Nephron progenitor cell (in vitro differentiated cells): ENCODE measurements around the gene ALOX15.
"Not testable (repeated sequence)": the region's sequence is repeated elsewhere in the genome, so short reads cannot be mapped to it uniquely, and the experiment has no call there.

Experiments
- DNase-seq: peaks from one replicate; pipeline ENCODE4 v3.0.0; 2021
- H3K27ac Mint-ChIP-seq: 2 replicates; pipeline ENCODE4 v1.8.0; 2021; ENCODE audit warnings: mild to moderate bottlenecking, moderate library complexity, mixed read lengths
- H3K27me3 Mint-ChIP-seq: 2 replicates; pipeline ENCODE4 v1.8.0; 2021; ENCODE audit warnings: mild to moderate bottlenecking, low read depth, mixed read lengths; ENCODE audit not compliant: poor library complexity
- H3K36me3 Mint-ChIP-seq: 2 replicates; pipeline ENCODE4 v1.8.0; 2021; ENCODE audit warnings: low read depth, mixed read lengths
- H3K4me1 Mint-ChIP-seq: 2 replicates; pipeline ENCODE4 v1.8.0; 2021; ENCODE audit warnings: mixed read lengths
- H3K4me3 Mint-ChIP-seq: 2 replicates; pipeline ENCODE4 v1.8.0; 2021; ENCODE audit warnings: mild to moderate bottlenecking, moderate library complexity, mixed read lengths
- H3K9me3 Mint-ChIP-seq: 2 replicates; pipeline ENCODE4 v1.8.0; 2021; ENCODE audit warnings: mild to moderate bottlenecking, moderate library complexity, mixed read lengths
- CTCF ChIP-seq: fragments of 200-600 bp; sonication (generic); IDR thresholded peaks from 2 replicates; pipeline ENCODE4 v1.5.0; 2021; ENCODE audit warnings: antibody characterized with exemption

Gene ALOX15

DNA sequence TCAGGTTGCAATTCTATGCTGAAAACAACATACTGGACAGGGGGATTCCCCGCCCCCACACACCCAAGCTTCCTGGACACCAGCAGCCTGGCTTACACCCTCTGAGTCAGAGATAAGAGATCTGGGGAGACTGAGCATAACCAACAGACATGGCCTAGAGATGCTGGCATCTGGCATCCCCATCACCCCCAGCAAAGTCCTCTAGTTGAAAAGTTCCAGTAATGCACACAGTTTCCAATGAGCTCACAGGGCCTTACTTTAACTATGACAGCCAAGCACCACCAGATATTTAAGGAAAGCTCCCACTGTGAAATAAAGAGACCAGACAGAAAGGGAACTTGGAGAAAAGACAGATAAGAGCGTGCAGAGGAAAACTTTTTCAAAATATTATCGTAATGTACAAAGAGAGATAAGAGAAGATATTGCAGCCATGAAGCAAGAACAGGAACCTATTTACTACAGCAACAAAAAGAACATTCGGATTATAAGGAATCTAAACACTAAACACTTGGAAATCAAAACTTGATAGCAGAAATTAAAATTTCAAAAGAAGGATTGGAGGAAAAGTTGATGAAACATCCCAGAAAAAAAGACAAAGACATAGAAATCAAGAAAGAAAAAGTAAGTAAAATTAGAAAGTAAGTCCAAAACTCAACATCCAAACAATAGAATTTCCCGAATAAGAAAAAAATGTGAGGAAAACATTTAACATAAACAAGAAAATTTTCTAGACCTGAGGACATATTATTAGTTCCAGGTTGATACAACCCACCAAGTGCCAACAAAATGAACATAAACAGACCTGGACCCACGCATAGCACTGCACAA is 17.2 kb upstream of the ALOX15 start:
- Mint-ChIP-seq H3K27me3 (peaks cover 12% of the 10 kb centered on the region), H3K4me1 (no peaks in the 10 kb centered on the region), H3K36me3 (no peaks in the 10 kb centered on the region), H3K27ac (no peak overlapping the region), H3K4me3 (no peak overlapping the region), H3K9me3 (no peaks in the 10 kb centered on the region)
- no peak for TF ChIP-seq CTCF
- no peak for DNase-seq

GRCh38 chr17:4657678-4658077 is 16.2 kb upstream of the ALOX15 start:
- Mint-ChIP-seq H3K27me3 (peaks cover 14% of the 10 kb centered on the region), H3K4me3 (no peak overlapping the region), H3K9me3 (no peaks in the 10 kb centered on the region), H3K36me3 (no peaks in the 10 kb centered on the region), H3K27ac (no peak overlapping the region), H3K4me1 (no peaks in the 10 kb centered on the region)
- no peak for TF ChIP-seq CTCF
- DNase-seq: no peak

DNA sequence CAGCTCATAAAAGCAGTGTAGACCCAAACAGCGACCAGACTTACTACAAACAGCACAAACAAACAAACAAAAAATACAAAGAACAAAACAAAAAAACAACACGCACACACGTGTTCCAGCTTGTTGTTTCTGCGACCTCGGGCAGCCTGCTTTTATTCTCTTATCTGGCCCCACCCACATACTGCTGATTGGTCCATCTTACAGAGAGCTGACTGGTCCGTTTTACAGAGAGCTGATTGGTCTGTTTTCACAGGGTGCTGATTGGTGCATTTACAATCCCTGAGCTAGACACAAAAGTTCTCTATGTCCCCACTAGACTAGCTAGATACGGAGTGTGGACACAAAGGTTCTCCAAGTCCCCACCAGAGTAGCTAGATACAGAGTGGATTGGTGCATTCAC is 14.5 kb upstream of the ALOX15 start:
- not testable (repeated sequence) for DNase-seq, H3K9me3 Mint-ChIP-seq, H3K4me3 Mint-ChIP-seq, H3K36me3 Mint-ChIP-seq, H3K27ac Mint-ChIP-seq, H3K4me1 Mint-ChIP-seq
- peaks cover 18% of the 10 kb centered on the region for H3K27me3 Mint-ChIP-seq

- no peak overlapping the region for H3K4me3 Mint-ChIP-seq
Measured at GRCh38 chr17:4652997-4653396, 11.5 kb upstream of the ALOX15 start.

GRCh38 chr17:4648741-4649140 is 7.3 kb upstream of the ALOX15 start:
- H3K36me3 Mint-ChIP-seq: no peaks in the 10 kb centered on the region
- H3K4me1 Mint-ChIP-seq: peaks cover 11% of the 10 kb centered on the region
- peaks cover 78% of the 10 kb centered on the region for H3K27me3 Mint-ChIP-seq
- no peak overlapping the region for H3K4me3 Mint-ChIP-seq
- H3K27ac Mint-ChIP-seq: no peak overlapping the region
- no peak for DNase-seq
- TF ChIP-seq CTCF: no peak
- peaks cover 12% of the 10 kb centered on the region for H3K9me3 Mint-ChIP-seq

More at GRCh38 chr17:4652997-4653396, 11.5 kb upstream of the ALOX15 start:
- peaks cover 38% of the 10 kb centered on the region for H3K27me3 Mint-ChIP-seq
- TF ChIP-seq CTCF: no peak
- DNase-seq: no peak
- no peaks in the 10 kb centered on the region for H3K9me3 Mint-ChIP-seq
- peaks cover 9% of the 10 kb centered on the region for H3K4me1 Mint-ChIP-seq
- no peak overlapping the region for H3K27ac Mint-ChIP-seq
- no peaks in the 10 kb centered on the region for H3K36me3 Mint-ChIP-seq

GRCh38 chr17:4645642-4646041 is 4.2 kb upstream of the ALOX15 start:
- peaks cover 96% of the 10 kb centered on the region for H3K27me3 Mint-ChIP-seq
- no peak for TF ChIP-seq CTCF

More at GRCh38 chr17:4645642-4646041, 4.2 kb upstream of the ALOX15 start:
- Mint-ChIP-seq H3K4me3 (no peak overlapping the region), H3K27ac (no peak overlapping the region), H3K4me1 (peaks cover 30% of the 10 kb centered on the region), H3K9me3 (peaks cover 12% of the 10 kb centered on the region), H3K36me3 (no peaks in the 10 kb centered on the region)
- no peak for DNase-seq
